Measurements from ENCODE around the gene WDFY2.

DNA sequence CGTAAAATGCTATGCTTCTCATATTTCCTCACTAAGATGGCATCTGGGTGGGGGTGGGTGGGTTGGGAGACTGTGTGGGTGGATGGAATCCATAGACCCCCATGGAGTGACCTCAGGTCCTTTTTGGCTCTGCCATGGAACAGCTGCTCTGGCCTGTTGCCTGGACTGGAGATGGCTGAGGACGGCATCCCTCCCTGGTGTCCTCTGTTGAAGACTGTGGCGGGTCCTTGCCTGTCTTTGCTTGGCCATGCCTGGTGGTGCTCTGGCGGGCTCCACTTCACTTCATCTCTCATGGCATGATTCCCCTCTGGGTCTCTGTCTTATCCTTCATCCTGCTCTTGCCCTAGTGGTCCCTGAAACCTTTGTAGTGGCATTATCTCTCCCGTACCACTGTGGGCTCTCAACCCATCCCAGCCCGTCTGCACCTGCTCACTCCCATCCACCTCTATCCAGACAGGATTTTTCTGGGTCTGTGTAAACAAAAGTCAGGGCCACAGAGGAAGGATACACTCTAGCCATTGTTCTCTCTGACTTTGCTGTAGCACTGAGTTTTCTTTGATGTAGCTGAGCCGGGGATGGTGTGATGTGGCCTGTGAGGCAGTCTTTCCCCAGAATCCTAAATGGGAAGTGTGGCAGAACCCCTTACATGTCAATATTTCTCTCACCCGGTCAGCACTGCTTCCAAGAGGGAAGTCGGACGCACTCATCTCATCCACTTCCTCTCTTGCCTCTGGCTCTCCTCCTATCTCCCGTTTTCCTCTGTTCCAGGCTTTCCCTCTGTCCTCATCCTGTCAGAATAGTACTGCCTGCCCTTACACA is 36.1 kb downstream of the WDFY2 start:
- TF ChIP-seq CTCF (conservative IDR thresholded peaks at IDR 0.05) (no peak), EZH2 (IDR thresholded peaks at IDR 0.05; ENCODE audit: low read depth) (no peak)

Measured in PC-9 (cell line).